T-helper 2 cell (primary cell): ENCODE results near the gene ZNF559.
"Not testable (repeated sequence)": the region's sequence is repeated elsewhere in the genome, so short reads cannot be mapped to it uniquely, and the experiment has no call there.

ENCODE experiments used
- DNase-seq, 5 experiments: peaks; one replicate each; pipeline versions ENCODE4 v3.0.0 to v3.0.0-alpha.2; 2012 to 2022
- total RNA-seq, 2 donors: gene quantifications; one replicate each; lab custom pipeline; 2026; lab: John Stamatoyannopoulos, UW

ZNF559 gene
- 4.4 to 16.8 reads per million in 2 donors for total RNA-seq

DNA sequence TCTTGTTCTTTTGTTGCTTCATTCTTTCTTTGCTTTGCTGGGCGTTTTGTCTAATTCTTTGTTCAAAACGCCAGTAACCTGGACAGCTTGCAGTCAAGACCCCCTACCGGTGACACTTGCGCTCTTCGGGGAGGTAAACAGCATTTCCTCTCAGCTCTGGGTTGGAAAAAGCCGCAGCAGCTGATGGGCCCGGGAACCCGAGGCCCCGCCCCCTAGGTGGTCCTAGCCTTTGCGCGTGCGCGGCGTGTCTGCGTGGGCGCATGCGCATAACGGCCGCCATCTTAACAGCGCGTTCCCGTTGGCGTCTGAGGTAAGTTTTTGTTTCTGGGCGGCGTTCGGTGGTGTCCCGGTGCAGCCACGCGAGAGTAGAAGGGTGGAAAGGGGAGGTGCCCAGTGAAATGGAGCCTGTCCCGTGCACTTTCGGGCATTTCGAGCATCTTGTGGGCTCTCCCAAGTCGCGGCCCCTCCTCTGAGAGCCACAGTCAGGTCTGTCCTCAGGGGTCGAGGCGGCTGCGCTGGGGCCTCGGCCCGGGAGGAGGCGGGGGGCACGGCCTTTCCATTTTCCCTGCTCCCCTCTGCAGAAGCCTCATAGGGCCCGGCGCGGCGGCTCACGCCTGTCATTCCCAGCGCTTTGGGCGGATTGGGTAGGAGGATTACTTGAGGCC is at the start of gene ZNF559:
Gene ZNF559 (plus strand): TSS at position 261 of the 665 bp plus-strand sequence. CDS start 14,371 bp downstream, outside the sequence.
- DNase-seq: peak; percentile 91 to 97 (median 94)

- peak in 1 of 5 experiments; percentile 3 for DNase-seq
These were observed 40.5 kb upstream of the ZNF559 start for GRCh38 chr19:9283485-9283884.

DNA sequence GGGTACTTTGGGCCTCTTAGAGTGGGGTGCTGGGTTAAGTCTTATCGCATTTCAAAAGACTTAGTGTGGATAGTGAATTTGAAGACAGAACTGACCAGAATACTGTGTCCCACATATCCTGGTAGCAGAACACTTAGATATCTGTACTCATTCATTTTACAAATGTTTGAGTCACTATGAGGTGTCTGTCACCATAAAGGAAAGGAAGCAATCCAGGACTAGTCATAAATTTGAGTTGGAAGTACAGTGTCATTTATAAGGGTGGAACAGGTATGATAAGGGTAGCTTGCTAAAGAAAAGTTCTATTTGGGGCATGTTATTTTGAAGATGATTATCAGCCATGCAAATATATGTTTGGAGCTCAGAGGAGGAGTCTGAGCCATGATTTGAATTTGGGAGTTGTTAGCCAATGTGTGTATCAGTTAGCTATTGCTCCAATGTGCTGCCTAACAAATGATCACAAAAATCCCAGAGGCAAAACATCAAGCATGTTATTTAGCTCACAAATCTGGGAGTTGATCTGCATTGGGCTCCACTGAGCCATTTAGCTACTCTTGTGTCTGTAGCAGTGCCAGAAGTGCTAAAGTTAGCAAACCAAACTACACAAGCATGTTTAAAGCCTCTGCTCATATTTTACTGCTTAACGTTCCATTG is 34.6 kb upstream of the ZNF559 start:
- no peak for DNase-seq

- DNase-seq: no peak
These were observed 28.5 kb upstream of the ZNF559 start for GRCh38 chr19:9295411-9295849.

GRCh38 chr19:9296336-9296735 is 27.6 kb upstream of the ZNF559 start:
- no peak for DNase-seq

DNA sequence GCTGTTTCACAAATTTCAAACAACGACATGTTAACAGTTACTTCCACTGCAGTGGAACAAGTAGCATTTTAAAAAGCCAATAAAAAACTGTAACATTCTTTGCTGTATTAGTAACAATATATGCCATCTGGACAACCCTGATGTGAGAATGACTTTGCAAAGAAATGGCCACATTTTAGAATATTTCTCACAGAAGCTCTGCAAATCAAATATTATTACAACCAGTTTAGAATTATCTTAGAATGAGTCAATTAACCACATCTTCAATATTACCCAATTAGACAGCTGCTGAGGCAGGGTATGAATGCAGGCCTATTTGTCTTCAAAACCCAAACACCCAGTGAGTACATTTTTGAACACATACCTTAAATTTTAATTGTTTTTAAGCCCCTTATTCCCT is 17.5 kb upstream of the ZNF559 start:
- no peak for DNase-seq

DNA sequence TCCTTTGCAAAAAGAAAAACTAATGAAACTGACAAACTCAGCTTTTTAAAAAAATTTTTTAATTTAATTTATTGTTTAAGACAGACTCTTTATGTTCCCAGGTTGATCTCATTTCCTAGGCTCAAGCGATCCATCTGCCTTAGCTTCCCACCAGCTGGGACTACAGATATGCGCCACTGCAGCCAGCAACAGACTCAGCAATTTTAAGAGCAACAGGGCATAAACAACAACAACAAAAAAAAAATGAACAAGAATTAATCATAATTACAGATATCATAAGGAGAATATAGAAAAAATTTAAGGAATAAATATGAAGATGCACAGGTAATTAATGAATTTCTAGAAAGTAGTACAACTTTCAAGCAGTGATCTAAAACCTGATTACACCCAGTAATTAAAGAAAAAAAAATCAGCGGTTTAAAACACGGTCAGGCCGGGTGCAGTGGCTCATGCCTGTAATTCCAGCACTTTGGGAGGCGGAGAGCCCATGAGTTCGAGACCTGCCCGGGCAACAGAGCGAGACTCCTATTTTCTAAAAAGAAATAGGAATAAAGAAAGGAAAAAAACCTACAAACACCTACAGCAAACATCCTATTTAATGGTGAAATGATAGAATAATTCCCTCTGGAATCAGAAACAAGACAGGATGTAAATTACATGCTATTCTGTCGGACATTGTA is 15.7 kb upstream of the ZNF559 start:
- no peak for DNase-seq

- DNase-seq: peak; percentile 96 to 99 (median 98)
These were observed 14.6 kb upstream of the ZNF559 start, which contains the start of gene ZNF699 for GRCh38 chr19:9309139-9309973. TSS of gene ZNF699 (minus strand) at chr19:9309838. CDS start at chr19:9305119, 4,719 bp downstream.

DNA sequence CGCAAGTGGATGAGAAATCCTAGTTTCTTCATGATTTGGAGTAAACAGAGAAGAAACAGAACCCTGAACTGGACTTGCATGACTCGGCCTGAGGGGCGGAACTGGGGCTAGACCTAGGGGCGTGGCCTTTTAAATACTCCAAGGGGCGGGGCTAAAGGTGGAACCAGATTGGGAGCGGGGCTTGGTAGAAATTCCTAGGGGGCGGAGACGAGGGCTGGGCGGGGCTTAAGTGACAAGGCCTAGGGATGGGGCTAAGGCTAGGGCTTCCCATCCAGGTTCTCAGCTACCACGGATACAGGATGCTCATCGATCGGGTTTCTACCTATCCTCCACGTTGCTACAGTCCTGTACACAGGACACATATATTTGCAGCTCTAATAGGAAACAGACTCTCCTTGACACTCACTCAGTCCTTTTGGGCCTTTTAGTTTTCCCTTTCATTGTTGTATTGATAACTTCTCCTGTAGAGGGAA is 14.0 kb upstream of the ZNF559 start:
- peak in 1 of 5 experiments; percentile 63 for DNase-seq

GRCh38 chr19:9313756-9314155 is 10.2 kb upstream of the ZNF559 start:
- no peak for DNase-seq

GRCh38 chr19:9321338-9321737 is 2.6 kb upstream of the ZNF559 start:
- DNase-seq: no peak

DNA sequence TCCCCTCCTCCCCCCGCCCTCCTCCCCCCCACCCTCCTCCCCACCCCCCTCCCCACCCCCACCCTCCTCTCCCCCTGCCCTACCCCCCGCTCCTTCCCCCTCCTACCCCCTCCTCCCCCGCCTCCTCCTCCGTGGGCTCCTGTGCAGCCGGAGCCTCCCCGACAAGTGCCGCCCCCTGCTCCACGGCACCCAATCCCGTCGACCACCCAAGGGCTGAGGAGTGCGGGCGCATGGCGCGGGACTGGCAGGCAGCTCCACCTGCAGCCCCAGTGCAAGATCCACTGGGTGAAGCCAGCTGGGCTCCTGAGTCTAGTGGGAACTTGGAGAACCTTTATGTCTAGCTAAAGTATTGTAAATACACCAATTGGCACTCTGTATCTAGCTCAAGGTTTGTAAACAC is 2.2 kb upstream of the ZNF559 start:
- DNase-seq: not testable (repeated sequence)

GRCh38 chr19:9322201-9322600 is 1.8 kb upstream of the ZNF559 start:
- not testable (repeated sequence) for DNase-seq

GRCh38 chr19:9323557-9323918 is 441 bp upstream of the ZNF559 start:
- peak in 3 of 5 experiments; percentile 11 to 89 (median 32) for DNase-seq

- no peak for DNase-seq
These were observed 594 bp downstream of the ZNF559 start for GRCh38 chr19:9324584-9324962.

- DNase-seq: no peak
These were observed 6.0 kb downstream of the ZNF559 start for GRCh38 chr19:9329999-9330398.

GRCh38 chr19:9342610-9343304 is 18.8 kb downstream of the ZNF559 start:
- no peak for DNase-seq

GRCh38 chr19:9345005-9345404 is 21.0 kb downstream of the ZNF559 start:
- no peak for DNase-seq

DNA sequence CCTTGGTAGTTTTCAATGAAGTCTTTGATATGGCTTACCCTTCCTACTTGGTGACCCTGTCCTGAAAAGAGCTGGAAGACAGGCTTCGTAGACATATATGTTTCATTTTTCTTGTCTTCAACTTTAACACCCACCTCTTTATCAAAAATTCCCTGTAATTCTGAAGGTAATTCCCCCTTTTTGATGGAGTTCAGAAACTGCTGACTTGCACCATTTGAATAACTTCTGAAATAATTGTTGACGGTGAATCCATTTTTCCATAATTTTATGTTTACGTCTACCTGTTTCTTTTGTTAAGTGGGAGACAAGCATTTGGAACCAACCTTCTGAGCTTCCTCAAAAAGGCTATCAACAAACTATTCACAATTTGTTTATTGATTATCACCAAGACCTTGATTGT is 24.3 kb downstream of the ZNF559 start:
- DNase-seq: no peak

- no peak for DNase-seq
These were observed 24.7 kb downstream of the ZNF559 start for GRCh38 chr19:9348671-9349070.

GRCh38 chr19:9352505-9352904 is 28.5 kb downstream of the ZNF559 start:
- DNase-seq: no peak

DNA sequence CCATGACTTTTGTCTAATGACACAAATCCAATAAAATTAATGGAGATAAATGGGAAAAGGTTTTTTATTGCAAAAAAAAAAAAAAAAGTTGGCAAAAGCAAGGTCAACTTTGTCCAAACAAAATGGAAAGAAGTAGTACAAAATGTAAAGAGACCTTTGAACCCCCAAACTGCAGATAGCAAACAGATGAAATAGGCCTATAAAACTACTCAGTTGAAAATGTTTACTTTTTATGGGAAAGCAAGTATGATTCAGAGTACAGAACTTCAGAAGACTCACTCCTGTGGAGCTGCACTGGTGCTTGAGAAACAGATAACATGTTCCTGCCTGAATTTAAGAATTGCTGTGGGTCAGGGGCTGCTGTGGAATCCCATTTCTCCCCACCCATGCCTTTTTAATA is 29.0 kb downstream of the ZNF559 start:
- DNase-seq: no peak
